ENCODE results near the gene ISY1.
A peak's percentile ranks its signal among the peaks of the same experiment; 100 is the strongest.

ISY1 gene

GRCh38 chr3:129160891-129161859, at the start of gene ISY1:
ISY1 (minus strand) TSS chr3:129161063; CDS start chr3:129160975, 88 bp downstream.
- Histone ChIP-seq H3K36me3 (ENCODE audit: insufficient read depth, low read length) (peaks cover 41% of the 10 kb centered on the region), H3K9ac (ENCODE audit: low read length) (peak within 1 kb of the TSS; percentile 93), H3K9me2 (ENCODE audit: low read depth, low read length) (no peaks in the 10 kb centered on the region), H3K27me3 (ENCODE audit: insufficient read depth, low read length) (no peaks in the 10 kb centered on the region), H4K20me1 (ENCODE audit: insufficient read depth, low read length) (no peaks in the 10 kb centered on the region), H3K4me1 (ENCODE audit: insufficient read depth, low read length, severe bottlenecking) (peaks cover 31% of the 10 kb centered on the region), H3K27ac (ENCODE audit: low read depth, low read length, poor library complexity, severe bottlenecking) (peak within 1 kb of the TSS; percentile 99), H3K4me3 (ENCODE audit: low read depth, low read length, poor library complexity, severe bottlenecking) (peak within 1 kb of the TSS; percentile 89), H3K9me3 (ENCODE audit: low read length) (no peaks in the 10 kb centered on the region), H3K4me2 (ENCODE audit: low read length) (peak within 1 kb of the TSS; percentile 97), H3K79me2 (ENCODE audit: insufficient read depth, low read length) (peaks cover 19% of the 10 kb centered on the region), H2AFZ (ENCODE audit: low read length) (peak within 1 kb of the TSS; percentile 97), H3F3A (ENCODE audit: insufficient read depth, low read length) (peaks cover 20% of the 10 kb centered on the region)
- TF ChIP-seq EZH2 (IDR thresholded peaks at IDR 0.05; ENCODE audit: borderline replicate concordance, low read length): no peak
- TF ChIP-seq, protein P1, sequence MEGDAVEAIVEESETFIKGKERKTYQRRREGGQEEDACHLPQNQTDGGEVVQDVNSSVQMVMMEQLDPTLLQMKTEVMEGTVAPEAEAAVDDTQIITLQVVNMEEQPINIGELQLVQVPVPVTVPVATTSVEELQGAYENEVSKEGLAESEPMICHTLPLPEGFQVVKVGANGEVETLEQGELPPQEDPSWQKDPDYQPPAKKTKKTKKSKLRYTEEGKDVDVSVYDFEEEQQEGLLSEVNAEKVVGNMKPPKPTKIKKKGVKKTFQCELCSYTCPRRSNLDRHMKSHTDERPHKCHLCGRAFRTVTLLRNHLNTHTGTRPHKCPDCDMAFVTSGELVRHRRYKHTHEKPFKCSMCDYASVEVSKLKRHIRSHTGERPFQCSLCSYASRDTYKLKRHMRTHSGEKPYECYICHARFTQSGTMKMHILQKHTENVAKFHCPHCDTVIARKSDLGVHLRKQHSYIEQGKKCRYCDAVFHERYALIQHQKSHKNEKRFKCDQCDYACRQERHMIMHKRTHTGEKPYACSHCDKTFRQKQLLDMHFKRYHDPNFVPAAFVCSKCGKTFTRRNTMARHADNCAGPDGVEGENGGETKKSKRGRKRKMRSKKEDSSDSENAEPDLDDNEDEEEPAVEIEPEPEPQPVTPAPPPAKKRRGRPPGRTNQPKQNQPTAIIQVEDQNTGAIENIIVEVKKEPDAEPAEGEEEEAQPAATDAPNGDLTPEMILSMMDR (IDR thresholded peaks at IDR 0.05; ENCODE audit: low read length): peak; percentile 86

- TF ChIP-seq, protein P1 (IDR thresholded peaks at IDR 0.05; ENCODE audit: low read length): no peak
- TF ChIP-seq EZH2 (IDR thresholded peaks at IDR 0.05; ENCODE audit: borderline replicate concordance, low read length): no peak
- peaks cover 5% of the 10 kb centered on the region for H3K4me1 ChIP-seq (ENCODE audit: insufficient read depth, low read length, severe bottlenecking)
- H3K4me3 ChIP-seq (ENCODE audit: low read depth, low read length, poor library complexity, severe bottlenecking): no peak overlapping the region
- no peaks in the 10 kb centered on the region for H4K20me1 ChIP-seq (ENCODE audit: insufficient read depth, low read length)
- H3K36me3 ChIP-seq (ENCODE audit: insufficient read depth, low read length): no peaks in the 10 kb centered on the region; the same call in 1 of the 2 replicates
- no peak overlapping the region for H3K4me2 ChIP-seq (ENCODE audit: low read length)
- H3K9ac ChIP-seq (ENCODE audit: low read length): peak overlapping the region; percentile 11
- H3K79me2 ChIP-seq (ENCODE audit: insufficient read depth, low read length): no peaks in the 10 kb centered on the region
- no peak overlapping the region for H3K27ac ChIP-seq (ENCODE audit: low read depth, low read length, poor library complexity, severe bottlenecking)
- no peaks in the 10 kb centered on the region for H3F3A ChIP-seq (ENCODE audit: insufficient read depth, low read length)
- no peak overlapping the region for H2AFZ ChIP-seq (ENCODE audit: low read length)
- H3K27me3 ChIP-seq (ENCODE audit: insufficient read depth, low read length): no peaks in the 10 kb centered on the region
- H3K9me2 ChIP-seq (ENCODE audit: low read depth, low read length): no peaks in the 10 kb centered on the region
- H3K9me3 ChIP-seq (ENCODE audit: low read length): no peaks in the 10 kb centered on the region
Observed at GRCh38 chr3:129207479-129207878, 46.6 kb upstream of the ISY1 start.

- H2AFZ ChIP-seq (ENCODE audit: low read length): no peak overlapping the region
- H3K27ac ChIP-seq (ENCODE audit: low read depth, low read length, poor library complexity, severe bottlenecking): no peak overlapping the region
Observed at GRCh38 chr3:129205109-129205832, 44.4 kb upstream of the ISY1 start.

More at GRCh38 chr3:129205109-129205832, 44.4 kb upstream of the ISY1 start:
- H3F3A ChIP-seq (ENCODE audit: insufficient read depth, low read length): no peaks in the 10 kb centered on the region
- H3K36me3 ChIP-seq (ENCODE audit: insufficient read depth, low read length): no peaks in the 10 kb centered on the region; the same call in 1 of the 2 replicates
- H3K79me2 ChIP-seq (ENCODE audit: insufficient read depth, low read length): no peaks in the 10 kb centered on the region
- H3K9me2 ChIP-seq (ENCODE audit: low read depth, low read length): no peaks in the 10 kb centered on the region
- no peak overlapping the region for H3K9ac ChIP-seq (ENCODE audit: low read length)
- H3K4me2 ChIP-seq (ENCODE audit: low read length): no peak overlapping the region
- no peaks in the 10 kb centered on the region for H3K9me3 ChIP-seq (ENCODE audit: low read length)
- TF ChIP-seq, protein P1 (IDR thresholded peaks at IDR 0.05; ENCODE audit: low read length): no peak
- no peak for TF ChIP-seq EZH2 (IDR thresholded peaks at IDR 0.05; ENCODE audit: borderline replicate concordance, low read length)
- H3K27me3 ChIP-seq (ENCODE audit: insufficient read depth, low read length): no peaks in the 10 kb centered on the region
- no peak overlapping the region for H3K4me3 ChIP-seq (ENCODE audit: low read depth, low read length, poor library complexity, severe bottlenecking)
- no peaks in the 10 kb centered on the region for H4K20me1 ChIP-seq (ENCODE audit: insufficient read depth, low read length)
- H3K4me1 ChIP-seq (ENCODE audit: insufficient read depth, low read length, severe bottlenecking): peaks cover 5% of the 10 kb centered on the region
